ENCODE measurements around the gene PEX5L.

The PEX5L gene

GRCh38 chr3:179885950-179886349 lies 150.8 kb downstream of the PEX5L start:
- DNase-seq: no peak

GRCh38 chr3:179884136-179884535 lies 152.6 kb downstream of the PEX5L start:
- no peak for DNase-seq

- DNase-seq: no peak
Measured at GRCh38 chr3:179882292-179882691, 154.4 kb downstream of the PEX5L start.

GRCh38 chr3:179881791-179882190 lies 154.9 kb downstream of the PEX5L start:
- no peak for DNase-seq

GRCh38 chr3:179880868-179881267 lies 155.9 kb downstream of the PEX5L start:
- no peak for DNase-seq

GRCh38 chr3:179876440-179876839 lies 160.3 kb downstream of the PEX5L start:
- no peak for DNase-seq

- DNase-seq: no peak
Measured at GRCh38 chr3:179872842-179873241, 163.9 kb downstream of the PEX5L start.

GRCh38 chr3:179871782-179872181 lies 165.0 kb downstream of the PEX5L start:
- no peak for DNase-seq

GRCh38 chr3:179868715-179869114 lies 168.0 kb downstream of the PEX5L start:
- DNase-seq: no peak

GRCh38 chr3:179867961-179868360 lies 168.8 kb downstream of the PEX5L start:
- no peak for DNase-seq

- no peak for DNase-seq
Measured at GRCh38 chr3:179865861-179866505, 170.8 kb downstream of the PEX5L start.

GRCh38 chr3:179861953-179862352 lies 174.8 kb downstream of the PEX5L start:
- DNase-seq: no peak

GRCh38 chr3:179861292-179861691 lies 175.4 kb downstream of the PEX5L start:
- DNase-seq: no peak

GRCh38 chr3:179860275-179861107 lies 176.2 kb downstream of the PEX5L start:
- DNase-seq: no peak

- no peak for DNase-seq
Measured at GRCh38 chr3:179853176-179853575, 183.6 kb downstream of the PEX5L start.

- peak; percentile 61 for DNase-seq
Measured at GRCh38 chr3:179852142-179852905, 184.4 kb downstream of the PEX5L start.

- no peak for DNase-seq
Measured at GRCh38 chr3:179848711-179849110, 188.0 kb downstream of the PEX5L start.

GRCh38 chr3:179842061-179842460 lies 194.7 kb downstream of the PEX5L start:
- no peak for DNase-seq

- peak; percentile 87 for DNase-seq
Measured at GRCh38 chr3:179840985-179841384, 195.8 kb downstream of the PEX5L start.

- DNase-seq: no peak
Measured at GRCh38 chr3:179837374-179837773, 199.4 kb downstream of the PEX5L start.

- no peak for DNase-seq
Measured at GRCh38 chr3:179833294-179833693, 203.4 kb downstream of the PEX5L start.

- DNase-seq: no peak
Measured at GRCh38 chr3:179832333-179832854, 204.3 kb downstream of the PEX5L start.

- DNase-seq: no peak
Measured at GRCh38 chr3:179829401-179829800, 207.3 kb downstream of the PEX5L start.

Data from kidney glomerular epithelial cell (primary cell).